ENCODE data around the gene DAP3.
"Not testable (repeated sequence)": the region's sequence is repeated elsewhere in the genome, so short reads cannot be mapped to it uniquely, and the experiment has no call there.

The DAP3 gene

DNA sequence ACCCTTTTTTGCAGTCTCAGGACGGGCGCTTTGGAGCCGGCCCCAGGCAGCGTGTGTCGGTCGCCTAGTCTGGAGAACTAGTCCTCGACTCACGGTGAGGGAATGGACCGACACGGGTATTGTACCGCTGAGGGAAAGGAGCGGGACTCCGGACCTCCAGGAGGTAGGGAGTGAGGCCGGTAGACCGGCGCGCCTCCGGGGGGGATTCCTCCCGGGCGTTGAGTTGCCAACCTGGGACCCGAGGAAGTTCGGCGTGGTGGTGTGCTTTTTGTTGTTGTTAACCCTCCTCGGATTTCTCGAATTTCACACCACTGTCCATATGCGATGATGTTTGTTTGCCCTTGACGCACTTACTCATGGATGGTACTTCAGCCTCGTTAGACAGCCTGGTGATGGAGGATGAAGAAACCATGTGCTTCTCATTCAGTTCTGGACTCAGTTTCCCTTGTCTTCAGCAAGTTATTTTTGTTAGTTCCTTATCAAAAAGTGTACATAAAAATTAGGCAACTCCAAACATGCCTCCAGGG is at the start of gene DAP3:
Gene DAP3 (plus strand): TSS at position 11 of the 527 bp plus-strand sequence. CDS start 20,689 bp downstream, outside the sequence.
- not testable (repeated sequence) for DNase-seq (ENCODE audit: low read depth)
- H3K4me3 ChIP-seq (ENCODE audit: low read depth, low read length), result peak within 1 kb of the TSS; percentile 91
- TF ChIP-seq POLR2A (IDR thresholded peaks at IDR 0.05; ENCODE audit: extremely low read depth, insufficient read length), result peak; percentile 65
- TF ChIP-seq, protein P1, sequence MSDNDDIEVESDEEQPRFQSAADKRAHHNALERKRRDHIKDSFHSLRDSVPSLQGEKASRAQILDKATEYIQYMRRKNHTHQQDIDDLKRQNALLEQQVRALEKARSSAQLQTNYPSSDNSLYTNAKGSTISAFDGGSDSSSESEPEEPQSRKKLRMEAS (IDR thresholded peaks at IDR 0.05; ENCODE audit: low read depth, low read length), result peak; percentile 70

DNA sequence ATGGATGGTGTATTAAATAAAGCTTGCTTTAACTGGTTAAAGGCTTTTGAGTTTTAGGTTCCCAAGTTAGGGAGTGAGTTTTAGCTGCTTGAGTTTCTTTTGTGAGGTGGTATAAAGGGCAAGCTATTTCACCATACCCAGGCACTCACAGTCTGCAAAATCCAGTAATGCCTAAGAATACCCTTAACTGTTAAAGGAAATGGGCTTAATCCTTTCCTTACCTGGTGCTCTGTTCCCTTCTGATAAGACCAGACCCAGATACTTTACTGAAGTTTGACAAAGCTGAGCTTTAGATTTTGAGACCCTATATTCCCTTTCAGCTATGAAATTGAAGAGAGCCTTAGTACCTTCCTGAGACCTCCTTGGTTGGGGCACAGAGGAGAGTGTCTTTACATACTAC is 48.5 kb upstream of the DAP3 start:
- H3K4me3 ChIP-seq (ENCODE audit: low read depth, low read length), result no peak overlapping the region
- TF ChIP-seq POLR2A (IDR thresholded peaks at IDR 0.05; ENCODE audit: extremely low read depth, insufficient read length) (no peak), MYC (IDR thresholded peaks at IDR 0.05; ENCODE audit: low read depth, low read length) (no peak)
- TF ChIP-seq, protein P2, sequence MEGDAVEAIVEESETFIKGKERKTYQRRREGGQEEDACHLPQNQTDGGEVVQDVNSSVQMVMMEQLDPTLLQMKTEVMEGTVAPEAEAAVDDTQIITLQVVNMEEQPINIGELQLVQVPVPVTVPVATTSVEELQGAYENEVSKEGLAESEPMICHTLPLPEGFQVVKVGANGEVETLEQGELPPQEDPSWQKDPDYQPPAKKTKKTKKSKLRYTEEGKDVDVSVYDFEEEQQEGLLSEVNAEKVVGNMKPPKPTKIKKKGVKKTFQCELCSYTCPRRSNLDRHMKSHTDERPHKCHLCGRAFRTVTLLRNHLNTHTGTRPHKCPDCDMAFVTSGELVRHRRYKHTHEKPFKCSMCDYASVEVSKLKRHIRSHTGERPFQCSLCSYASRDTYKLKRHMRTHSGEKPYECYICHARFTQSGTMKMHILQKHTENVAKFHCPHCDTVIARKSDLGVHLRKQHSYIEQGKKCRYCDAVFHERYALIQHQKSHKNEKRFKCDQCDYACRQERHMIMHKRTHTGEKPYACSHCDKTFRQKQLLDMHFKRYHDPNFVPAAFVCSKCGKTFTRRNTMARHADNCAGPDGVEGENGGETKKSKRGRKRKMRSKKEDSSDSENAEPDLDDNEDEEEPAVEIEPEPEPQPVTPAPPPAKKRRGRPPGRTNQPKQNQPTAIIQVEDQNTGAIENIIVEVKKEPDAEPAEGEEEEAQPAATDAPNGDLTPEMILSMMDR (IDR thresholded peaks at IDR 0.05; ENCODE audit: low read depth, low read length), result no peak
- TF ChIP-seq, protein P1 (IDR thresholded peaks at IDR 0.05; ENCODE audit: low read depth, low read length), result no peak
- no peak for DNase-seq (ENCODE audit: low read depth)

DNA sequence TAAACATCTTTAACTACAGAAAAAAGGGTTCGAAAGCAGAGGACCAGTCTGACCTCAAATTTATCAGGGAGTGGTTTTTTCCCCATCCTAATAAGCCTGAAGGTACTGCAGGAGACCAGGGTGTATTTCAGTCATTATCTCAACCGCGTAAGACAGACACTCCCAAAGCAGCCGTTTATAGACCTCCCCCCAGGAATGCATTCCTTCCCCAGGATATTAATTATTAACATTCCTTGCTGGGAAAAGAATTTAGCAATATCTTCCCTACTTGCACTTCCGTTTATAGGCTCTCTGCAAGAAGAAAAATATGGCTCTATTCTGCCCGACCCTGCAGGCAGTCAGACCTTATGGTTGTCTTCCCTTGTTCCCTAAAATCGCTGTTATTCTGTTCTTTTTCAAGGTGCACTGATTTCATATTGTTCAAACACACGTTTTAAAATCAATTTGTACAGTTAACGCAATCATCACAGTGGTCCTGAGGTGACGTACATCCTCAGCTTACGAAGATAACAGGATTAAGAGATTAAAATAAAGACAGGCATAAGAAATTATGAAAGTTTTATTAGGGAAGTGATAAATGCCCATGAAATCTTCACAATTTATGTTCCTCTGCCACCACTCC is 46.2 kb upstream of the DAP3 start:
- H3K4me3 ChIP-seq (ENCODE audit: low read depth, low read length); DNase-seq (ENCODE audit: low read depth): not testable (repeated sequence)

DNA sequence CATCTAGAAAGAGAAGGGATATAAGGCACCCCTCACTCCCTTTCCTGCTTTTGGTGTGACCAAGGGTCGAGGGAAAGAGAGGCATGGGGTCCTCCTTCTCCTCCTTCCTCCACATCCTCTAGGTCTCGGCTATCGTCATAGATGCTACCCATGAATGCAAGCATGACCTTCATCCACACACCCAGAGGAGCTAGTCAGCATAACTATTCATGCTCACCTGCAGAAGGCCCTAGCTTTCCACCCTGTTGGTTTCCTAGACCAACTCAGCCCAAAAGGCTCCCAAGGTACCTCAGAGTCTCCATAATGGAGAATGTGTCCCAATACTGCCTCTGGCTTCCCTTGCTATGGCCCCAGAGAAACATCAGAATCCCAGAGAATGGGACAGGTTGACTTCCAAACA is 45.7 kb upstream of the DAP3 start:
- H3K4me3 ChIP-seq (ENCODE audit: low read depth, low read length), result no peak overlapping the region
- TF ChIP-seq POLR2A (IDR thresholded peaks at IDR 0.05; ENCODE audit: extremely low read depth, insufficient read length), result no peak
- TF ChIP-seq, protein P2 (IDR thresholded peaks at IDR 0.05; ENCODE audit: low read depth, low read length), result no peak
- TF ChIP-seq, protein P1 (IDR thresholded peaks at IDR 0.05; ENCODE audit: low read depth, low read length), result no peak
- no peak for TF ChIP-seq MYC (IDR thresholded peaks at IDR 0.05; ENCODE audit: low read depth, low read length)
- DNase-seq (ENCODE audit: low read depth), result no peak

DNA sequence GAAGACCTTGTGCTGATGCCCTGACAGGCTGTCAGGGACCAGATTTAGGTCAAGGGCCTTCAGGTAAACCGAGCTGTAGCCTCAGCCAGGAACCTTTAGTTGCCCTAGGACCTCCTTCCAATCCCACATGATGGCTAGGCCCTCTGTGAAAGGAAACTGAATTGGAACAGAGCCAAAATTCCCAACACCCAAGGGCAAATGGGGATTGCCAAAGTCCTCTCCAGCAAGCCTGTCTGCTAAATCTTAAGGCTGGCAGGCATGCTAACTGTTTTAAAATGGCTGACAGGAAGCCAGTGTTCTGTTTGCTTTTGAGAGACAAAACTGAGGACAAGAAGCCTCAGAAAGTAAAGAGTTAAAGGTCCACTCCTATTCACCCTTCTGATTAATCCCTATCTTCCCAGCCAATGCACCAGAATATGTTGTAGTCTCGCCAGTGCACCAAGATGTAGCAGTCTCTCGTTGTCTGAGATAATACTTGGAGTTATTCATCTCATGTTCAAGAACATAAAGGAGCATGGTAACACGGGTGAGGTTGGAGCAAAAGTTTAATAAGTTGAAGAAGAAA is 43.8 kb upstream of the DAP3 start:
- DNase-seq (ENCODE audit: low read depth), result no peak
- H3K4me3 ChIP-seq (ENCODE audit: low read depth, low read length), result no peak overlapping the region
- TF ChIP-seq, protein P1 (IDR thresholded peaks at IDR 0.05; ENCODE audit: low read depth, low read length), result no peak
- TF ChIP-seq MYC (IDR thresholded peaks at IDR 0.05; ENCODE audit: low read depth, low read length) (no peak), POLR2A (IDR thresholded peaks at IDR 0.05; ENCODE audit: extremely low read depth, insufficient read length) (no peak)
- TF ChIP-seq, protein P2 (IDR thresholded peaks at IDR 0.05; ENCODE audit: low read depth, low read length), result no peak

DNA sequence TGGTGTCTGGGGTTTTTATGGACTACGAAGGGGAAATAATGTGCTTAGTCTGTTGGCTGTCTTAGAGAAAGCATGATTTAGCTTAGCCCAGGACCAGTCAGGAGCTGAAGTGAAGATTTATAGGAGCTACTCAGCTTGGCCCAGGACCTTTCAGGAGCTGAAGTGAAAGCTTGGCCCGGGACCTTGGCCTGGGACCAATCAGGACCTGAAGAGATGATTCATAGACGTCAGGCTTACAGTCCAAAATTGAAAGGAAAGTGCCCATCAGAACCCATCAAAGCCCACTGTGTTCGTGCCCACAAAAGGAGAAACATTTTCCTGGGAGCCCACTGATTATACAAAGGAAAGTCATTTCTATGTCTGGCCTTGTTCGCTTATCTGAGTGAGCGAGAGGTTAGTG is 43.2 kb upstream of the DAP3 start:
- TF ChIP-seq, protein P1 (IDR thresholded peaks at IDR 0.05; ENCODE audit: low read depth, low read length), result no peak
- no peak for TF ChIP-seq POLR2A (IDR thresholded peaks at IDR 0.05; ENCODE audit: extremely low read depth, insufficient read length)
- TF ChIP-seq, protein P2 (IDR thresholded peaks at IDR 0.05; ENCODE audit: low read depth, low read length), result no peak
- TF ChIP-seq MYC (IDR thresholded peaks at IDR 0.05; ENCODE audit: low read depth, low read length), result no peak
- no peak overlapping the region for H3K4me3 ChIP-seq (ENCODE audit: low read depth, low read length)
- DNase-seq (ENCODE audit: low read depth), result peak; percentile 16

All from NB4 (cell line).